Endothelial cell (in vitro differentiated cells): Measurements from ENCODE around the gene CD36. TPM values are rescaled to one million over a fixed set of nuclear protein-coding genes. Genes with fewer than 3 reads are reported as not detected.

Source experiments
- DNase-seq: peaks from one replicate; pipeline ENCODE4 v3.0.0; 2021; ENCODE audit warnings: low spot score
- H3K27ac Mint-ChIP-seq: one replicate; pipeline ENCODE4 v1.8.0; 2021; ENCODE audit warnings: mixed read lengths, inconsistent platforms; ENCODE audit not compliant: unreplicated experiment
- H3K27me3 Mint-ChIP-seq: one replicate; pipeline ENCODE4 v1.8.0; 2021; ENCODE audit warnings: mild to moderate bottlenecking, moderate library complexity, mixed read lengths, inconsistent platforms; ENCODE audit not compliant: unreplicated experiment
- H3K36me3 Mint-ChIP-seq: one replicate; pipeline ENCODE4 v1.8.0; 2021; ENCODE audit warnings: mild to moderate bottlenecking, low read depth, mixed read lengths, inconsistent platforms; ENCODE audit not compliant: unreplicated experiment
- H3K4me1 Mint-ChIP-seq: one replicate; pipeline ENCODE4 v1.8.0; 2021; ENCODE audit warnings: mild to moderate bottlenecking, mixed read lengths, inconsistent platforms; ENCODE audit not compliant: unreplicated experiment
- H3K4me3 Mint-ChIP-seq: one replicate; pipeline ENCODE4 v1.8.0; 2021; ENCODE audit warnings: mild to moderate bottlenecking, mixed read lengths, inconsistent platforms; ENCODE audit not compliant: unreplicated experiment
- H3K9me3 Mint-ChIP-seq: one replicate; pipeline ENCODE4 v1.8.0; 2021; ENCODE audit warnings: mixed read lengths, inconsistent platforms; ENCODE audit not compliant: unreplicated experiment
- CTCF ChIP-seq: fragments of 200-600 bp; sonication (generic); IDR thresholded peaks from one replicate; pipeline ENCODE4 v1.5.0; 2021; ENCODE audit warnings: antibody characterized with exemption; ENCODE audit not compliant: unreplicated experiment
- total RNA-seq: library from RNA; stranded (reverse); fragmentation: NEBNext Ultra II Directional; extraction: Animal tissue kit (Norgen Biotek cat#: 25700); gene quantifications from one replicate; pipeline ENCODE4 v1.2.1, GENCODE V29; 2021; ENCODE audit not compliant: unreplicated experiment

CD36 gene
- total RNA-seq, 1 donor from 2014 or later: 3.8 TPM

DNA sequence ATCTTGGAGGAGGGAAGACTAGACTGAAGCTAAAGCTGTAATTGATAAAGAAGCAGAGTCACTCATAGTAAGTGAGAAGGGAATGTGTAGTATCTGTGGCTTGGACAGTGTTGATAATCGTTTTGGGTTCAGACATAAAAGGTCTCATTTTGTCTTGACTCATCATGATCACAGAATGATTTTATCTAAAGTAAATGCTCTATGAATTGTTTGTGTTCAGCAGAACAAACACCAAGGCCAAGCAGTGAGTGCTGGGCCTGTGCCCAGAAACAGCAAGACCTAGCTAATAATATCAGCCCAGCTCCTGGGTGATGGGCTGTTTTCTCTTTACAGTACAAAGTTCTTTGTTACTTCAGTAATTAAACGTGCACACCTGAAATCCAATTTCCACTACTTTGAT, 26.7 kb upstream of the CD36 start:
- no peak for TF ChIP-seq CTCF
- H3K9me3 Mint-ChIP-seq: no peaks in the 10 kb centered on the region
- no peaks in the 10 kb centered on the region for H3K4me1 Mint-ChIP-seq
- no peak overlapping the region for H3K4me3 Mint-ChIP-seq
- DNase-seq: no peak
- peaks cover 2% of the 10 kb centered on the region for H3K27me3 Mint-ChIP-seq
- no peak overlapping the region for H3K27ac Mint-ChIP-seq
- H3K36me3 Mint-ChIP-seq: no peaks in the 10 kb centered on the region

DNA sequence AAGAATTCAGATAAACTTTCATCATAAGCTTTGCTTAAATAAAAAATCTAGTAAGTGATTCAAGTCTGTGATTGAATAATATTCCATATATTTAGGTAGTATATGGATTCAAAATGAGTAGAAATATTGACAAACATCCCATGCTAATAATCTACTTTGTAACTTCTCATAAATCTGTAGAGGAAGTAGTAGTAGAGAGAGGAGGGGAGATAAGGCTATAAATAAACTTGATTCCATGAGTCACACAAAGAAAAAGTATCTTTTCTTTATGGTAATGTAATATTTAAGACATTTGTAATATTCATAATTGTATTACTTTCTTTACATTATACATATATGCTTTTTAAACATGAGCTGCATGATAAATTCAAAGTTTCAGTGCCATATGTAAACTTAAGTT, 25.6 kb upstream of the CD36 start:
- H3K27ac Mint-ChIP-seq: no peak overlapping the region

GRCh38 chr7:80613519-80613918, 24.9 kb upstream of the CD36 start:
- no peak overlapping the region for H3K4me3 Mint-ChIP-seq
- H3K27ac Mint-ChIP-seq: no peak overlapping the region
- H3K9me3 Mint-ChIP-seq: no peaks in the 10 kb centered on the region
- DNase-seq: no peak
- H3K4me1 Mint-ChIP-seq: no peaks in the 10 kb centered on the region
- H3K36me3 Mint-ChIP-seq: no peaks in the 10 kb centered on the region
- no peak for TF ChIP-seq CTCF
- H3K27me3 Mint-ChIP-seq: peaks cover 2% of the 10 kb centered on the region

More for the DNA sequence above, 25.6 kb upstream of the CD36 start:
- peaks cover 2% of the 10 kb centered on the region for H3K27me3 Mint-ChIP-seq
- no peak for DNase-seq
- H3K4me3 Mint-ChIP-seq: no peak overlapping the region
- no peaks in the 10 kb centered on the region for H3K4me1 Mint-ChIP-seq
- H3K9me3 Mint-ChIP-seq: no peaks in the 10 kb centered on the region
- TF ChIP-seq CTCF: no peak
- no peaks in the 10 kb centered on the region for H3K36me3 Mint-ChIP-seq

GRCh38 chr7:80614851-80615271, 23.6 kb upstream of the CD36 start:
- H3K4me3 Mint-ChIP-seq: no peak overlapping the region
- no peaks in the 10 kb centered on the region for H3K4me1 Mint-ChIP-seq
- no peaks in the 10 kb centered on the region for H3K36me3 Mint-ChIP-seq
- no peak overlapping the region for H3K27ac Mint-ChIP-seq
- no peak for DNase-seq
- no peaks in the 10 kb centered on the region for H3K27me3 Mint-ChIP-seq
- TF ChIP-seq CTCF: no peak
- H3K9me3 Mint-ChIP-seq: no peaks in the 10 kb centered on the region

GRCh38 chr7:80618096-80618495, 20.3 kb upstream of the CD36 start:
- Mint-ChIP-seq H3K27me3 (no peaks in the 10 kb centered on the region), H3K36me3 (no peaks in the 10 kb centered on the region), H3K9me3 (no peaks in the 10 kb centered on the region), H3K4me1 (no peaks in the 10 kb centered on the region), H3K4me3 (no peak overlapping the region), H3K27ac (no peak overlapping the region)
- TF ChIP-seq CTCF: no peak
- DNase-seq: no peak
